Tibial nerve (tissue), 4 donors: ENCODE measurements around the gene JADE2.

Source experiments
- EP300 ChIP-seq, 2 donors: sonication (generic); formaldehyde crosslinking; IDR thresholded peaks; one replicate each; pipeline ENCODE4 v1.6.1; 2017; ENCODE audit warnings: antibody characterized with exemption in 2 of 2, mild to moderate bottlenecking in 1 of 2
- POLR2A ChIP-seq, 2 donors: fragments of 450-650 bp; IDR thresholded peaks; one replicate each; pipeline ENCODE4 v1.6.1; 2017; ENCODE audit warnings: antibody characterized with exemption in 2 of 2, mild to moderate bottlenecking in 2 of 2, moderate library complexity in 2 of 2
- TF ChIP-seq, protein P1 (sequence below), 5 experiments: fragments of 200-600 bp in 3 of 5; fragments of 450-650 bp in 2 of 5; sonication (generic) in 3 of 5; IDR thresholded peaks; one replicate each; pipeline ENCODE4 v1.5.1; 2016 to 2019; ENCODE audit warnings: antibody characterized with exemption in 5 of 5, mild to moderate bottlenecking in 3 of 5, moderate library complexity in 2 of 5

DNA sequence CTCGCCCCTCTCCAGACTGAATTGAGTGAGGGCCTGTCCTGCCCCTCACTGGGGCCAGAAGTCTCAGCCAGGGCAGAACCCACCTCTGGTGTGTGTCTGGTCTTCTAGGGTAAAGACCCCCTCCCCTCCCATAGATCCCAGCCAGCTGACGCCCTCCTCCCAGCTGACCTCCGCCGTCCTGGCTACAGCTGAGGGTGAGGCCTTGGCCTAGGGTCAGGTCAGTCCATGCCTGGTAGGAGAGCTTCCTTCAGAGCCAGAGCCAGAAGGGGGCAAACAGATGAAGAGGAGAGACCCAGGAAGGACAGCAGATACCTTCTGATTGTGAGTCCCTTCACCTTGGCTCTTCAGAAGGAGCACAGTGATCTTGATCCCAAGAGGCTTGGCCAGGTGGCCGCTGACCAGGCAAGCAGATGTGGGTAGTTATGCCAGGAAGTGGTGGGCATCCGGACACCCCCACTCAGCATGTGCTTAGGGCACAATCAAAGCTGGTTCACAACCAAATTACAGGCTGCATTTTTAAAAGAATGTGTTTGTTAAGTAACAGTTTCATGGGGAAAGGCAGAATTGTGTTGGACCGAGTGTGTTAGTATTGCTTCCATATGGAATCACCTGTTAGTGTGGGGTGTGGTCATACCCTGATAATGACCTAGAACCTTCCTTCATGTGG lies 29.9 kb downstream of the JADE2 start:
- TF ChIP-seq POLR2A (IDR thresholded peaks at IDR 0.05) (no peak), EP300 (IDR thresholded peaks at IDR 0.05) (no peak)
- TF ChIP-seq, protein P1, sequence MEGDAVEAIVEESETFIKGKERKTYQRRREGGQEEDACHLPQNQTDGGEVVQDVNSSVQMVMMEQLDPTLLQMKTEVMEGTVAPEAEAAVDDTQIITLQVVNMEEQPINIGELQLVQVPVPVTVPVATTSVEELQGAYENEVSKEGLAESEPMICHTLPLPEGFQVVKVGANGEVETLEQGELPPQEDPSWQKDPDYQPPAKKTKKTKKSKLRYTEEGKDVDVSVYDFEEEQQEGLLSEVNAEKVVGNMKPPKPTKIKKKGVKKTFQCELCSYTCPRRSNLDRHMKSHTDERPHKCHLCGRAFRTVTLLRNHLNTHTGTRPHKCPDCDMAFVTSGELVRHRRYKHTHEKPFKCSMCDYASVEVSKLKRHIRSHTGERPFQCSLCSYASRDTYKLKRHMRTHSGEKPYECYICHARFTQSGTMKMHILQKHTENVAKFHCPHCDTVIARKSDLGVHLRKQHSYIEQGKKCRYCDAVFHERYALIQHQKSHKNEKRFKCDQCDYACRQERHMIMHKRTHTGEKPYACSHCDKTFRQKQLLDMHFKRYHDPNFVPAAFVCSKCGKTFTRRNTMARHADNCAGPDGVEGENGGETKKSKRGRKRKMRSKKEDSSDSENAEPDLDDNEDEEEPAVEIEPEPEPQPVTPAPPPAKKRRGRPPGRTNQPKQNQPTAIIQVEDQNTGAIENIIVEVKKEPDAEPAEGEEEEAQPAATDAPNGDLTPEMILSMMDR (IDR thresholded peaks at IDR 0.05), result no peak
